GM23338 (cell line): ENCODE data around the gene ESRRB. TPM values are rescaled to one million over a fixed set of nuclear protein-coding genes. Genes with fewer than 3 reads are reported as not detected.

ENCODE experiments used
- ATAC-seq: fragments of 200-7000 bp; cut with Tn5 transposase; 3 replicates; pipeline ENCODE4 v1.9.1; 2020
- DNase-seq: peaks from one replicate; pipeline ENCODE4 v3.0.0-alpha.2; 2015; ENCODE audit warnings: low spot score
- H2AFZ ChIP-seq: fragments of 200-600 bp; sonication (generic); 2 replicates; pipeline ENCODE4 v1.8.0; 2016; ENCODE audit warnings: antibody characterized with exemption, mild to moderate bottlenecking, moderate library complexity
- H3F3A ChIP-seq: fragments of 200-600 bp; sonication (generic); replicated peaks from 2 replicates; pipeline ENCODE4 v1.8.0; 2017; ENCODE audit warnings: antibody characterized with exemption, mixed run types, low read depth
- H3K27ac ChIP-seq: fragments of 200-600 bp; sonication (generic); 2 replicates; pipeline ENCODE4 v1.6.1; 2016; ENCODE audit warnings: low read depth
- H3K27me3 ChIP-seq: fragments of 200-600 bp; sonication (generic); 2 replicates; pipeline ENCODE4 v1.8.0; 2016; ENCODE audit warnings: mild to moderate bottlenecking, mixed run types, moderate library complexity; ENCODE audit not compliant: insufficient read depth
- H3K36me3 ChIP-seq: fragments of 200-600 bp; sonication (generic); 2 replicates; pipeline ENCODE4 v1.8.0; 2016; ENCODE audit warnings: mild to moderate bottlenecking; ENCODE audit not compliant: insufficient read depth
- H3K4me1 ChIP-seq: fragments of 200-600 bp; sonication (generic); 2 replicates; pipeline ENCODE4 v1.8.0; 2016; ENCODE audit warnings: mild to moderate bottlenecking, moderate library complexity; ENCODE audit not compliant: insufficient read depth
- H3K4me2 ChIP-seq: fragments of 200-600 bp; sonication (generic); 2 replicates; pipeline ENCODE4 v1.7.1; 2017; ENCODE audit warnings: mixed run types
- H3K4me3 ChIP-seq: fragments of 200-600 bp; sonication (generic); 2 replicates; pipeline ENCODE4 v1.6.1; 2016; ENCODE audit warnings: mixed run types
- H3K79me2 ChIP-seq: fragments of 200-600 bp; sonication (generic); replicated peaks from 2 replicates; pipeline ENCODE4 v1.8.0; 2017; ENCODE audit warnings: mild to moderate bottlenecking; ENCODE audit not compliant: insufficient read depth
- H3K9me2 ChIP-seq: fragments of 200-600 bp; sonication (generic); 2 replicates; pipeline ENCODE4 v1.8.0; 2017; ENCODE audit not compliant: insufficient read depth
- H4K20me1 ChIP-seq: fragments of 200-600 bp; sonication (generic); replicated peaks from 2 replicates; pipeline ENCODE4 v1.8.0; 2017; ENCODE audit warnings: mild to moderate bottlenecking; ENCODE audit not compliant: insufficient read depth
- H3K27ac Mint-ChIP-seq: 2 replicates; pipeline ENCODE4 v1.8.0; 2020; ENCODE audit warnings: inconsistent platforms, mild to moderate bottlenecking, moderate library complexity, mixed read lengths
- H3K27me3 Mint-ChIP-seq: 3 replicates; pipeline ENCODE4 v1.8.0; 2022; ENCODE audit warnings: low read depth, mild to moderate bottlenecking, moderate library complexity, mixed read lengths, inconsistent platforms; ENCODE audit not compliant: insufficient read depth, poor library complexity
- H3K36me3 Mint-ChIP-seq: 3 replicates; pipeline ENCODE4 v1.8.0; 2021; ENCODE audit warnings: low read depth, mild to moderate bottlenecking, inconsistent platforms, moderate library complexity, mixed read lengths
- H3K4me1 Mint-ChIP-seq: 3 replicates; pipeline ENCODE4 v1.8.0; 2020; ENCODE audit warnings: mild to moderate bottlenecking, inconsistent platforms, mixed read lengths
- H3K4me3 Mint-ChIP-seq: 3 replicates; pipeline ENCODE4 v1.8.0; 2021; ENCODE audit warnings: moderate library complexity, mild to moderate bottlenecking, inconsistent platforms, mixed read lengths
- H3K9me3 Mint-ChIP-seq: 3 replicates; pipeline ENCODE4 v1.8.0; 2020; ENCODE audit warnings: moderate library complexity, mild to moderate bottlenecking, inconsistent platforms, mixed read lengths
- CREB1 ChIP-seq: fragments of 250-450 bp; sonication (Bioruptor Pico); IDR thresholded peaks from 2 replicates; pipeline ENCODE4 v1.5.0; 2020; ENCODE audit warnings: low read depth, mild to moderate bottlenecking, moderate library complexity
- EZH2 ChIP-seq: fragments of 200-600 bp; sonication (generic); IDR thresholded peaks from one replicate; pipeline ENCODE4 v1.8.0; 2017; ENCODE audit warnings: antibody characterized with exemption, mild to moderate bottlenecking, low read depth; ENCODE audit not compliant: unreplicated experiment
- EZH2phosphoT487 ChIP-seq: fragments of 200-600 bp; sonication (generic); IDR thresholded peaks from one replicate; pipeline ENCODE4 v1.8.1; 2018; ENCODE audit warnings: antibody characterized with exemption; ENCODE audit not compliant: unreplicated experiment
- JUNB ChIP-seq: IDR thresholded peaks from one replicate; pipeline ENCODE4 v1.6.1; 2016; ENCODE audit warnings: antibody characterized with exemption; ENCODE audit not compliant: unreplicated experiment
- NANOG ChIP-seq: IDR thresholded peaks from 2 replicates; pipeline ENCODE4 v1.6.1; 2016; ENCODE audit warnings: antibody characterized with exemption, borderline replicate concordance
- POLR2AphosphoS5 ChIP-seq: IDR thresholded peaks from 2 replicates; pipeline ENCODE4 v1.6.1; 2016; ENCODE audit warnings: antibody characterized with exemption, low read depth
- STAT1 ChIP-seq: IDR thresholded peaks from one replicate; pipeline ENCODE4 v1.6.1; 2016; ENCODE audit warnings: antibody characterized with exemption; ENCODE audit not compliant: unreplicated experiment
- ZNF114 ChIP-seq: fragments of 250-450 bp; sonication (Bioruptor Pico); IDR thresholded peaks from 2 replicates; pipeline ENCODE4 v1.5.0; 2020; ENCODE audit warnings: mild to moderate bottlenecking, moderate library complexity
- ZNF331 ChIP-seq: fragments of 250-450 bp; sonication (Bioruptor Pico); IDR thresholded peaks from 2 replicates; pipeline ENCODE4 v1.5.0; 2020; ENCODE audit warnings: low read depth, mild to moderate bottlenecking, moderate library complexity
- polyA plus RNA-seq: library from polyadenylated mRNA; unstranded; fragments of >200 nt; fragmentation: Nextera tagmentation; extraction: Ambion mirVana; gene quantifications from 2 replicates; pipeline ENCODE4 v1.2.1, GENCODE V29; 2016
- total RNA-seq: library from RNA; depleted of rRNA; stranded (reverse); fragments of >200 nt; shearing (Covaris generic); gene quantifications from 2 replicates; pipeline ENCODE4 v1.2.3, GENCODE V29; 2014
- TF ChIP-seq, protein P1 (sequence below): fragments of 250-450 bp; sonication (Bioruptor Pico); IDR thresholded peaks from 2 replicates; pipeline ENCODE4 v1.5.0; 2020; ENCODE audit warnings: mild to moderate bottlenecking, moderate library complexity
- TF ChIP-seq, protein P2 (sequence below): IDR thresholded peaks from one replicate; pipeline ENCODE4 v1.6.1; 2018; ENCODE audit warnings: antibody characterized with exemption; ENCODE audit not compliant: unreplicated experiment
- TF ChIP-seq, protein P3 (sequence below), 2 experiments: fragments of 200-600 bp in 1 of 2; sonication (generic) in 1 of 2; conservative IDR thresholded peaks; 2 replicates each; pipeline versions ENCODE4 v1.5.1 to v1.6.1; 2016 to 2017; ENCODE audit warnings: antibody characterized with exemption in 2 of 2, low read depth in 2 of 2, mild to moderate bottlenecking in 2 of 2, moderate library complexity in 1 of 2
- TF ChIP-seq, protein P4 (sequence below): IDR thresholded peaks from 2 replicates; pipeline ENCODE4 v1.6.1; 2016; ENCODE audit warnings: antibody characterized with exemption

The ESRRB gene
- total and polyA plus RNA-seq, 2 experiments from 2014 or later: 0.31 to 0.52 TPM

DNA sequence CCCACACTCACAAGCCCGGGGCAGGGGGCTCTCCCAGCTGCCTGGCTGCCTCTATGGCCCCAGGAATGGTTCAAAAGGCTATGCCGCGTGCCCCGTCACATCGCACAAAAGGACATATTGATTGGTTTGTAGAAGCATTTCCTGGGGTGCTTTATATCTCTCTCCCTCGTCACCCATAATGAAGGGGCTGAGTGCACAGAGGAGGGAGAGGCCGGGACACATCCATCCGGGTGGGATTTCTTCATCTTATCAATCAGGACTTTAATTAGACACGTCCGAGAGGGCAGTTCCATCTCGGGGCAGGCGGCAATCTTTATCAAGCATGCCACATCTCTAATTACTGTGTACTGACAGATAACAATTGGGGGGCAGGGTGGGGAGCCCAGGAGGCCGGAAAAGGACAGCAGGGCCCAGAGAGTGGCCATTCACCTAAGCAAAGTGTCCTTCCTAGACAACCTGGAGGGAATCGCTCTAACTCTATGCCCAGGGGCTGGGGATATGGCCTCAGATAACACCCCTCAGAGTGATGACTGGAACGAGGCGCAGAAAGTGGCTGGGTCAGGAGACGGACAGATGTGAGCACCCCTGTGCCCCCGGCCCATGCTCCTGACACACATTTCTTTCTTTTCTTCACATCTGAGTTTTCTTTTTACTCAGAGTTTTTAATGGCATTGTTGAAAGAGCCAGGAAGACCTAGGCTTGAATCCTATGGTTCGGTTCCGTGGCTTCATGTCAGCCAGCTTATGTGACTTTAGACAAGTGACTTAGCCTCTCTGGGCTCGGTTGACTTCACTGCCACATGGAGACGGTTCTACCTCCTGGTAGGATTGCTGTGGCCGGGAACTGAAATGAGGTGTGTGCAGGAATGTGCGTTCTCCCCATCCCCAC is 36.0 kb upstream of the ESRRB start:
- no peaks in the 10 kb centered on the region for H3K9me3 Mint-ChIP-seq
- Histone ChIP-seq H3K4me3 (no peak overlapping the region), H3F3A (no peaks in the 10 kb centered on the region), H4K20me1 (no peaks in the 10 kb centered on the region), H3K36me3 (no peaks in the 10 kb centered on the region), H3K4me1 (no peaks in the 10 kb centered on the region), H3K27me3 (no peaks in the 10 kb centered on the region), H3K4me2 (no peak overlapping the region), H3K9me2 (no peaks in the 10 kb centered on the region), H3K79me2 (no peaks in the 10 kb centered on the region), H3K27ac (no peak overlapping the region), H2AFZ (no peak overlapping the region)
- TF ChIP-seq, protein P1, sequence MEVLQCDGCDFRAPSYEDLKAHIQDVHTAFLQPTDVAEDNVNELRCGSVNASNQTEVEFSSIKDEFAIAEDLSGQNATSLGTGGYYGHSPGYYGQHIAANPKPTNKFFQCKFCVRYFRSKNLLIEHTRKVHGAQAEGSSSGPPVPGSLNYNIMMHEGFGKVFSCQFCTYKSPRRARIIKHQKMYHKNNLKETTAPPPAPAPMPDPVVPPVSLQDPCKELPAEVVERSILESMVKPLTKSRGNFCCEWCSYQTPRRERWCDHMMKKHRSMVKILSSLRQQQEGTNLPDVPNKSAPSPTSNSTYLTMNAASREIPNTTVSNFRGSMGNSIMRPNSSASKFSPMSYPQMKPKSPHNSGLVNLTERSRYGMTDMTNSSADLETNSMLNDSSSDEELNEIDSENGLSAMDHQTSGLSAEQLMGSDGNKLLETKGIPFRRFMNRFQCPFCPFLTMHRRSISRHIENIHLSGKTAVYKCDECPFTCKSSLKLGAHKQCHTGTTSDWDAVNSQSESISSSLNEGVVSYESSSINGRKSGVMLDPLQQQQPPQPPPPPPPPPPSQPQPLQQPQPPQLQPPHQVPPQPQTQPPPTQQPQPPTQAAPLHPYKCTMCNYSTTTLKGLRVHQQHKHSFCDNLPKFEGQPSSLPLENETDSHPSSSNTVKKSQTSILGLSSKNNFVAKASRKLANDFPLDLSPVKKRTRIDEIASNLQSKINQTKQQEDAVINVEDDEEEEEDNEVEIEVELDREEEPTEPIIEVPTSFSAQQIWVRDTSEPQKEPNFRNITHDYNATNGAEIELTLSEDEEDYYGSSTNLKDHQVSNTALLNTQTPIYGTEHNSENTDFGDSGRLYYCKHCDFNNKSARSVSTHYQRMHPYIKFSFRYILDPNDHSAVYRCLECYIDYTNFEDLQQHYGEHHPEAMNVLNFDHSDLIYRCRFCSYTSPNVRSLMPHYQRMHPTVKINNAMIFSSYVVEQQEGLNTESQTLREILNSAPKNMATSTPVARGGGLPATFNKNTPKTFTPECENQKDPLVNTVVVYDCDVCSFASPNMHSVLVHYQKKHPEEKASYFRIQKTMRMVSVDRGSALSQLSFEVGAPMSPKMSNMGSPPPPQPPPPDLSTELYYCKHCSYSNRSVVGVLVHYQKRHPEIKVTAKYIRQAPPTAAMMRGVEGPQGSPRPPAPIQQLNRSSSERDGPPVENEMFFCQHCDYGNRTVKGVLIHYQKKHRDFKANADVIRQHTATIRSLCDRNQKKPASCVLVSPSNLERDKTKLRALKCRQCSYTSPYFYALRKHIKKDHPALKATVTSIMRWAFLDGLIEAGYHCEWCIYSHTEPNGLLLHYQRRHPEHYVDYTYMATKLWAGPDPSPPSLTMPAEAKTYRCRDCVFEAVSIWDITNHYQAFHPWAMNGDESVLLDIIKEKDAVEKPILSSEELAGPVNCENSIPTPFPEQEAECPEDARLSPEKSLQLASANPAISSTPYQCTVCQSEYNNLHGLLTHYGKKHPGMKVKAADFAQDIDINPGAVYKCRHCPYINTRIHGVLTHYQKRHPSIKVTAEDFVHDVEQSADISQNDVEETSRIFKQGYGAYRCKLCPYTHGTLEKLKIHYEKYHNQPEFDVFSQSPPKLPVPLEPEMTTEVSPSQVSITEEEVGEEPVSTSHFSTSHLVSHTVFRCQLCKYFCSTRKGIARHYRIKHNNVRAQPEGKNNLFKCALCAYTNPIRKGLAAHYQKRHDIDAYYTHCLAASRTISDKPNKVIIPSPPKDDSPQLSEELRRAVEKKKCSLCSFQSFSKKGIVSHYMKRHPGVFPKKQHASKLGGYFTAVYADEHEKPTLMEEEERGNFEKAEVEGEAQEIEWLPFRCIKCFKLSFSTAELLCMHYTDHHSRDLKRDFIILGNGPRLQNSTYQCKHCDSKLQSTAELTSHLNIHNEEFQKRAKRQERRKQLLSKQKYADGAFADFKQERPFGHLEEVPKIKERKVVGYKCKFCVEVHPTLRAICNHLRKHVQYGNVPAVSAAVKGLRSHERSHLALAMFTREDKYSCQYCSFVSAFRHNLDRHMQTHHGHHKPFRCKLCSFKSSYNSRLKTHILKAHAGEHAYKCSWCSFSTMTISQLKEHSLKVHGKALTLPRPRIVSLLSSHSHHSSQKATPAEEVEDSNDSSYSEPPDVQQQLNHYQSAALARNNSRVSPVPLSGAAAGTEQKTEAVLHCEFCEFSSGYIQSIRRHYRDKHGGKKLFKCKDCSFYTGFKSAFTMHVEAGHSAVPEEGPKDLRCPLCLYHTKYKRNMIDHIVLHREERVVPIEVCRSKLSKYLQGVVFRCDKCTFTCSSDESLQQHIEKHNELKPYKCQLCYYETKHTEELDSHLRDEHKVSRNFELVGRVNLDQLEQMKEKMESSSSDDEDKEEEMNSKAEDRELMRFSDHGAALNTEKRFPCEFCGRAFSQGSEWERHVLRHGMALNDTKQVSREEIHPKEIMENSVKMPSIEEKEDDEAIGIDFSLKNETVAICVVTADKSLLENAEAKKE (CRISPR knock-in tag): no peak
- TF ChIP-seq EZH2phosphoT487 (no peak), POLR2AphosphoS5 (no peak), NANOG (no peak), CREB1 (CRISPR knock-in tag) (no peak), ZNF331 (CRISPR knock-in tag) (no peak), ZNF114 (CRISPR knock-in tag) (no peak), JUNB (no peak), EZH2 (no peak), STAT1 (no peak)
- TF ChIP-seq, protein P2, sequence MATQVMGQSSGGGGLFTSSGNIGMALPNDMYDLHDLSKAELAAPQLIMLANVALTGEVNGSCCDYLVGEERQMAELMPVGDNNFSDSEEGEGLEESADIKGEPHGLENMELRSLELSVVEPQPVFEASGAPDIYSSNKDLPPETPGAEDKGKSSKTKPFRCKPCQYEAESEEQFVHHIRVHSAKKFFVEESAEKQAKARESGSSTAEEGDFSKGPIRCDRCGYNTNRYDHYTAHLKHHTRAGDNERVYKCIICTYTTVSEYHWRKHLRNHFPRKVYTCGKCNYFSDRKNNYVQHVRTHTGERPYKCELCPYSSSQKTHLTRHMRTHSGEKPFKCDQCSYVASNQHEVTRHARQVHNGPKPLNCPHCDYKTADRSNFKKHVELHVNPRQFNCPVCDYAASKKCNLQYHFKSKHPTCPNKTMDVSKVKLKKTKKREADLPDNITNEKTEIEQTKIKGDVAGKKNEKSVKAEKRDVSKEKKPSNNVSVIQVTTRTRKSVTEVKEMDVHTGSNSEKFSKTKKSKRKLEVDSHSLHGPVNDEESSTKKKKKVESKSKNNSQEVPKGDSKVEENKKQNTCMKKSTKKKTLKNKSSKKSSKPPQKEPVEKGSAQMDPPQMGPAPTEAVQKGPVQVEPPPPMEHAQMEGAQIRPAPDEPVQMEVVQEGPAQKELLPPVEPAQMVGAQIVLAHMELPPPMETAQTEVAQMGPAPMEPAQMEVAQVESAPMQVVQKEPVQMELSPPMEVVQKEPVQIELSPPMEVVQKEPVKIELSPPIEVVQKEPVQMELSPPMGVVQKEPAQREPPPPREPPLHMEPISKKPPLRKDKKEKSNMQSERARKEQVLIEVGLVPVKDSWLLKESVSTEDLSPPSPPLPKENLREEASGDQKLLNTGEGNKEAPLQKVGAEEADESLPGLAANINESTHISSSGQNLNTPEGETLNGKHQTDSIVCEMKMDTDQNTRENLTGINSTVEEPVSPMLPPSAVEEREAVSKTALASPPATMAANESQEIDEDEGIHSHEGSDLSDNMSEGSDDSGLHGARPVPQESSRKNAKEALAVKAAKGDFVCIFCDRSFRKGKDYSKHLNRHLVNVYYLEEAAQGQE: no peak
- TF ChIP-seq, protein P3, sequence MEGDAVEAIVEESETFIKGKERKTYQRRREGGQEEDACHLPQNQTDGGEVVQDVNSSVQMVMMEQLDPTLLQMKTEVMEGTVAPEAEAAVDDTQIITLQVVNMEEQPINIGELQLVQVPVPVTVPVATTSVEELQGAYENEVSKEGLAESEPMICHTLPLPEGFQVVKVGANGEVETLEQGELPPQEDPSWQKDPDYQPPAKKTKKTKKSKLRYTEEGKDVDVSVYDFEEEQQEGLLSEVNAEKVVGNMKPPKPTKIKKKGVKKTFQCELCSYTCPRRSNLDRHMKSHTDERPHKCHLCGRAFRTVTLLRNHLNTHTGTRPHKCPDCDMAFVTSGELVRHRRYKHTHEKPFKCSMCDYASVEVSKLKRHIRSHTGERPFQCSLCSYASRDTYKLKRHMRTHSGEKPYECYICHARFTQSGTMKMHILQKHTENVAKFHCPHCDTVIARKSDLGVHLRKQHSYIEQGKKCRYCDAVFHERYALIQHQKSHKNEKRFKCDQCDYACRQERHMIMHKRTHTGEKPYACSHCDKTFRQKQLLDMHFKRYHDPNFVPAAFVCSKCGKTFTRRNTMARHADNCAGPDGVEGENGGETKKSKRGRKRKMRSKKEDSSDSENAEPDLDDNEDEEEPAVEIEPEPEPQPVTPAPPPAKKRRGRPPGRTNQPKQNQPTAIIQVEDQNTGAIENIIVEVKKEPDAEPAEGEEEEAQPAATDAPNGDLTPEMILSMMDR (conservative IDR thresholded peaks at IDR 0.05; ENCODE audit: low read depth in 2 of 2): no peak
- TF ChIP-seq, protein P4, sequence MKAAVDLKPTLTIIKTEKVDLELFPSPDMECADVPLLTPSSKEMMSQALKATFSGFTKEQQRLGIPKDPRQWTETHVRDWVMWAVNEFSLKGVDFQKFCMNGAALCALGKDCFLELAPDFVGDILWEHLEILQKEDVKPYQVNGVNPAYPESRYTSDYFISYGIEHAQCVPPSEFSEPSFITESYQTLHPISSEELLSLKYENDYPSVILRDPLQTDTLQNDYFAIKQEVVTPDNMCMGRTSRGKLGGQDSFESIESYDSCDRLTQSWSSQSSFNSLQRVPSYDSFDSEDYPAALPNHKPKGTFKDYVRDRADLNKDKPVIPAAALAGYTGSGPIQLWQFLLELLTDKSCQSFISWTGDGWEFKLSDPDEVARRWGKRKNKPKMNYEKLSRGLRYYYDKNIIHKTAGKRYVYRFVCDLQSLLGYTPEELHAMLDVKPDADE: no peak
- peaks cover 9% of the 10 kb centered on the region; the same call in 2 of the 3 replicates for H3K4me1 Mint-ChIP-seq
- no peaks in the 10 kb centered on the region; the same call in 2 of the 3 replicates for H3K36me3 Mint-ChIP-seq
- DNase-seq: no peak
- no peak overlapping the region for H3K27ac Mint-ChIP-seq
- no peak for ATAC-seq
- peaks cover 11% of the 10 kb centered on the region for H3K27me3 Mint-ChIP-seq
- H3K4me3 Mint-ChIP-seq: no peak overlapping the region
